H1 (cell line): Measurements from ENCODE around the gene NEMF. TPM values are rescaled to one million over a fixed set of nuclear protein-coding genes. Genes with fewer than 3 reads are reported as not detected.

ENCODE experiments used
- CTCF ChIA-PET: fragments of 300-600 bp; sonication (Branson Sonifier 250); formaldehyde crosslinking; loops from one replicate; lab custom pipeline; 2021; ENCODE audit not compliant: partially characterized antibody; lab: Charles Lee
- POLR2A ChIA-PET: fragments of 300-600 bp; sonication (Branson Sonifier 250); formaldehyde crosslinking; loops from one replicate; lab custom pipeline; 2021; ENCODE audit warnings: inconsistent platforms; ENCODE audit not compliant: partially characterized antibody; lab: Charles Lee
- DNase-seq, 2 experiments: peaks; one replicate each; pipeline versions ENCODE4 v3.0.0 to v3.0.0-alpha.2; 2010 to 2022; ENCODE audit warnings: low spot score in 2 of 2, low read depth in 1 of 2, mixed read lengths in 1 of 2
- FAIRE-seq: peaks from 2 replicates; lab custom pipeline; 2011; peaks lifted over from hg19 to GRCh38; lab: Jason Lieb, UNC
- H2AFZ ChIP-seq: 2 replicates; pipeline ENCODE4 v1.8.1; 2012; ENCODE audit warnings: low read length, inconsistent platforms
- H2AK5ac ChIP-seq: 2 replicates; pipeline ENCODE4 v1.6.1; 2013; ENCODE audit warnings: low read depth, low read length
- H2BK120ac ChIP-seq: replicated peaks from 2 replicates; pipeline ENCODE3; 2013; ENCODE audit warnings: low read depth, low read length, inconsistent platforms
- H2BK12ac ChIP-seq: 2 replicates; pipeline ENCODE4 v1.6.1; 2013; ENCODE audit warnings: low read depth, low read length
- H2BK15ac ChIP-seq: 2 replicates; pipeline ENCODE4 v1.6.1; 2013; ENCODE audit warnings: low read length
- H2BK20ac ChIP-seq: 2 replicates; pipeline ENCODE4 v1.6.1; 2013; ENCODE audit warnings: low read length
- H2BK5ac ChIP-seq: 2 replicates; pipeline ENCODE4 v1.6.1; 2013; ENCODE audit warnings: low read depth, low read length
- H3K14ac ChIP-seq: 2 replicates; pipeline ENCODE4 v1.6.1; 2013; ENCODE audit warnings: inconsistent platforms; ENCODE audit not compliant: insufficient read length
- H3K18ac ChIP-seq: 2 replicates; pipeline ENCODE4 v1.6.1; 2013; ENCODE audit warnings: low read length; ENCODE audit errors: extremely low read depth
- H3K23ac ChIP-seq: 2 replicates; pipeline ENCODE4 v1.6.1; 2013; ENCODE audit warnings: inconsistent platforms; ENCODE audit not compliant: insufficient read length
- H3K23me2 ChIP-seq: 2 replicates; pipeline ENCODE4 v1.6.1; 2013; ENCODE audit warnings: low read depth, low read length
- H3K27ac ChIP-seq: 2 replicates; pipeline ENCODE4 v1.6.1; 2011; ENCODE audit warnings: low read depth, low read length, inconsistent platforms
- H3K27me3 ChIP-seq, 4 experiments: replicated peaks in 1 of 4; 1 replicate in 1 of 4; 2 replicates in 3 of 4; pipeline versions ENCODE4 v1.6.1 to v1.8.1; 2011 to 2013; ENCODE audit warnings: low read length in 3 of 4, mild to moderate bottlenecking in 3 of 4, inconsistent platforms in 2 of 4, mixed read lengths in 2 of 4, moderate library complexity in 1 of 4; ENCODE audit not compliant: control insufficient read depth in 3 of 4, insufficient read depth in 3 of 4; ENCODE audit errors: extremely low read depth in 1 of 4
- H3K36me3 ChIP-seq, 4 experiments: 2 replicates each; pipeline versions ENCODE4 v1.6.1 to v1.8.1; 2011 to 2013; ENCODE audit warnings: mild to moderate bottlenecking in 4 of 4, low read length in 3 of 4, moderate library complexity in 2 of 4, control low read depth in 1 of 4, inconsistent platforms in 1 of 4; ENCODE audit not compliant: insufficient read depth in 4 of 4, control insufficient read depth in 2 of 4
- H3K4ac ChIP-seq: replicated peaks from 2 replicates; pipeline ENCODE3; 2013; ENCODE audit warnings: low read length, low read depth, mixed read lengths, inconsistent platforms; ENCODE audit not compliant: insufficient read length
- H3K4me1 ChIP-seq, 4 experiments: replicated peaks in 1 of 4; 1 replicate in 1 of 4; 2 replicates in 3 of 4; pipeline versions ENCODE4 v1.6.1 to v1.8.1; 2011 to 2013; ENCODE audit warnings: low read length in 3 of 4, inconsistent platforms in 2 of 4, mixed read lengths in 1 of 4; ENCODE audit not compliant: insufficient read depth in 4 of 4, control insufficient read depth in 3 of 4
- H3K4me2 ChIP-seq, 2 experiments: 2 replicates each; pipeline versions ENCODE4 v1.6.1 to v1.8.1; 2011 to 2013; ENCODE audit warnings: low read depth in 2 of 2, low read length in 2 of 2, control low read depth in 1 of 2, inconsistent platforms in 1 of 2, mild to moderate bottlenecking in 1 of 2; ENCODE audit not compliant: insufficient read depth in 1 of 2
- H3K4me3 ChIP-seq, 4 experiments: fragments of 200-600, 300-600 bp in 1 of 4; sonication (generic), shearing (Covaris generic), sonication (Bioruptor Twin) in 1 of 4; 2 replicates each; pipeline versions ENCODE4 v1.5.1 to v1.8.1; 2011 to 2016; ENCODE audit warnings: low read length in 4 of 4, low read depth in 3 of 4, control low read depth in 2 of 4, inconsistent platforms in 2 of 4, mild to moderate bottlenecking in 2 of 4, mixed read lengths in 1 of 4, moderate library complexity in 1 of 4; ENCODE audit not compliant: insufficient read depth in 2 of 4; ENCODE audit errors: extremely low read depth in 1 of 4
- H3K56ac ChIP-seq: replicated peaks from 2 replicates; pipeline ENCODE3; 2013; ENCODE audit warnings: low read depth, mild to moderate bottlenecking, mixed read lengths, low read length, inconsistent platforms; ENCODE audit not compliant: insufficient read length
- H3K79me1 ChIP-seq: 2 replicates; pipeline ENCODE4 v1.6.1; 2013; ENCODE audit warnings: low read depth, low read length, control low read depth
- H3K79me2 ChIP-seq, 2 experiments: 2 replicates each; pipeline versions ENCODE4 v1.6.1 to v1.8.1; 2012 to 2013; ENCODE audit warnings: low read length in 2 of 2, mild to moderate bottlenecking in 2 of 2, inconsistent platforms in 1 of 2; ENCODE audit not compliant: insufficient read depth in 2 of 2, control insufficient read depth in 1 of 2
- H3K9ac ChIP-seq, 4 experiments: replicated peaks in 1 of 4; 1 replicate in 1 of 4; 2 replicates in 3 of 4; pipeline versions ENCODE4 v1.6.1 to v1.8.1; 2011 to 2013; ENCODE audit warnings: low read depth in 3 of 4, low read length in 3 of 4, control low read depth in 2 of 4, mild to moderate bottlenecking in 2 of 4, moderate library complexity in 2 of 4, inconsistent platforms in 1 of 4; ENCODE audit errors: extremely low read depth in 1 of 4
- H3K9me3 ChIP-seq, 2 experiments: 2 replicates each; pipeline versions ENCODE4 v1.6.1 to v1.8.1; 2012 to 2013; ENCODE audit warnings: mild to moderate bottlenecking in 2 of 2, moderate library complexity in 2 of 2, control low read depth in 1 of 2, inconsistent platforms in 1 of 2, low read depth in 1 of 2, low read length in 1 of 2, mixed read lengths in 1 of 2; ENCODE audit not compliant: insufficient read depth in 2 of 2
- H4K20me1 ChIP-seq, 2 experiments: replicated peaks in 1 of 2; 2 replicates each; pipeline versions ENCODE3 to v1.8.1; 2011 to 2013; ENCODE audit warnings: inconsistent platforms in 2 of 2, low read length in 2 of 2, mild to moderate bottlenecking in 1 of 2; ENCODE audit not compliant: insufficient read depth in 2 of 2, control insufficient read depth in 1 of 2
- H4K5ac ChIP-seq: 2 replicates; pipeline ENCODE4 v1.6.1; 2013; ENCODE audit warnings: low read length, low read depth, mixed read lengths, inconsistent platforms; ENCODE audit not compliant: insufficient read length
- H4K8ac ChIP-seq: 2 replicates; pipeline ENCODE4 v1.8.0; 2013; ENCODE audit warnings: mild to moderate bottlenecking, moderate library complexity, low read length, inconsistent platforms; ENCODE audit not compliant: insufficient read depth; ENCODE audit errors: extremely low read depth
- H4K91ac ChIP-seq: replicated peaks from 2 replicates; pipeline ENCODE3; 2013; ENCODE audit warnings: low read length, mixed read lengths, inconsistent platforms; ENCODE audit not compliant: insufficient read length
- SIN3A ChIP-seq, 2 experiments: IDR thresholded peaks in 1 of 2; conservative IDR thresholded peaks in 1 of 2; 2 replicates each; pipeline ENCODE4 v1.6.1; 2011 to 2012; ENCODE audit warnings: low read length in 2 of 2, improper control_type of control experiment in 1 of 2, low read depth in 1 of 2, mild to moderate bottlenecking in 1 of 2
- TCF12 ChIP-seq: IDR thresholded peaks from 2 replicates; pipeline ENCODE4 v1.6.1; 2011; ENCODE audit warnings: low read depth, mild to moderate bottlenecking, low read length
- WGBS, 2 experiments: shearing (Covaris generic) in 1 of 2; methylation state at CpG; one replicate each; pipeline versions ENCODE4 v1.1.6 to v1.1.7; 2013 to 2015; ENCODE audit warnings: low lambda C conversion rate in 2 of 2, mixed read lengths in 2 of 2, inconsistent platforms in 1 of 2, low coverage in 1 of 2, missing lambda C conversion rate in 1 of 2; ENCODE audit not compliant: insufficient replicate concordance in 2 of 2, insufficient coverage in 1 of 2, insufficient read length in 1 of 2; ENCODE audit errors: extremely low coverage in 1 of 2, missing lambda C conversion rate in 1 of 2; 5-methylcytosine and 5-hydroxymethylcytosine counted together
- polyA plus RNA-seq, 7 experiments: library from polyadenylated mRNA; depleted of rRNA in 3 of 7; stranded (reverse) in 5 of 7; unstranded in 2 of 7; fragments of >200 nt in 5 of 7; fragments of 200-250 nt in 2 of 7; gene quantifications; 1 replicate in 5 of 7; 2 replicates in 1 of 7; 4 replicates in 1 of 7; pipeline versions ENCODE4 v1.2.1 to v1.2.3, GENCODE V29; 2011 to 2013; ENCODE audit warnings: missing spikeins in 2 of 7, mixed read lengths in 2 of 7
- total RNA-seq: library from RNA; stranded (reverse); fragmentation: NEBNext Ultra II Directional; extraction: Animal tissue kit (Norgen Biotek cat#: 25700); gene quantifications from 2 replicates; pipeline ENCODE4 v1.2.1, GENCODE V29; 2021
- TF ChIP-seq, protein P1 (sequence below): IDR thresholded peaks from 2 replicates; pipeline ENCODE4 v1.6.1; 2011; ENCODE audit warnings: low read depth, mild to moderate bottlenecking, low read length; ENCODE audit not compliant: insufficient read depth
- TF ChIP-seq, protein P2 (sequence below): IDR thresholded peaks from 2 replicates; pipeline ENCODE4 v1.6.1; 2011; ENCODE audit warnings: low read length, improper control_type of control experiment

The NEMF gene
- total and polyA plus RNA-seq, 2 of the 8 experiments (the other 6 are each of a cell fraction or from before 2014, with no cell fraction given) = 8.3 to 45.5 TPM

DNA sequence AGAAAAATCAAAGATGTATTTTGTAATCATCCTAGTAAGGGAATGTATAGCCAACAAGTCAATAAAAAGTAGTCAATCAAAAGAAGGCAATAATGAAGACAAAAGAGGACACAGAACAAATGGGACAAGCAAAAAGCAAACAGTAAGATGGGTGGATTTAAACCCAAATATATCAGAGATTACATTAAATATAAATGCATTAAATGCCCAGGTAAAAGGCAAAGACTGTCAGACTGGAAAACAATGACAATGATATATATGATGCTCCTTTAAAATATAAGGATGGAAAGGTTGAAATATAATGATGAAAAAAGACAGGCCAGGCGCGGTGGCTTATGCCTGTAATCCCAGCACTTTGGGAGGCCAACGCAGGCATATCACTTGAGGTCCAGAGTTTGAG, 35.7 kb downstream of the NEMF start:
- H3K79me2 ChIP-seq = no peaks in the 10 kb centered on the region
- no peak overlapping the region for H2BK12ac ChIP-seq
- no peak overlapping the region for H2AFZ ChIP-seq
- H3K4me1 ChIP-seq = no peaks in the 10 kb centered on the region
- H3K4me3 ChIP-seq = no peak overlapping the region
- WGBS, 2 experiments = 85% methylated on average over 3 of the region's 3 CpGs; no CpG with 5 or more reads in 1 of the 2 experiments
- no peaks in the 10 kb centered on the region for H4K20me1 ChIP-seq
- H2BK15ac ChIP-seq = no peak overlapping the region
- H3K4ac ChIP-seq = no peak overlapping the region
- H3K23ac ChIP-seq = no peak overlapping the region
- no peak overlapping the region for H2AK5ac ChIP-seq
- no peak overlapping the region for H3K56ac ChIP-seq
- no peak for FAIRE-seq
- H4K91ac ChIP-seq = no peak overlapping the region
- no peak overlapping the region for H3K27ac ChIP-seq
- no peak overlapping the region for H3K18ac ChIP-seq
- H3K14ac ChIP-seq = no peak overlapping the region
- H2BK20ac ChIP-seq = no peak overlapping the region
- TF ChIP-seq TCF12 = no peak
- TF ChIP-seq, protein P1, sequence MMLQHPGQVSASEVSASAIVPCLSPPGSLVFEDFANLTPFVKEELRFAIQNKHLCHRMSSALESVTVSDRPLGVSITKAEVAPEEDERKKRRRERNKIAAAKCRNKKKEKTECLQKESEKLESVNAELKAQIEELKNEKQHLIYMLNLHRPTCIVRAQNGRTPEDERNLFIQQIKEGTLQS = no peak
- TF ChIP-seq, protein P2, sequence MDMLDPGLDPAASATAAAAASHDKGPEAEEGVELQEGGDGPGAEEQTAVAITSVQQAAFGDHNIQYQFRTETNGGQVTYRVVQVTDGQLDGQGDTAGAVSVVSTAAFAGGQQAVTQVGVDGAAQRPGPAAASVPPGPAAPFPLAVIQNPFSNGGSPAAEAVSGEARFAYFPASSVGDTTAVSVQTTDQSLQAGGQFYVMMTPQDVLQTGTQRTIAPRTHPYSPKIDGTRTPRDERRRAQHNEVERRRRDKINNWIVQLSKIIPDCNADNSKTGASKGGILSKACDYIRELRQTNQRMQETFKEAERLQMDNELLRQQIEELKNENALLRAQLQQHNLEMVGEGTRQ = no peak
- TF ChIP-seq SIN3A (conservative IDR thresholded peaks at IDR 0.05 in 1 of 2, IDR thresholded peaks at IDR 0.05 in 1 of 2; ENCODE audit: low read depth in 1 of 2, low read length in 2 of 2) = no peak
- no peak for DNase-seq
- H3K4me2 ChIP-seq = no peak overlapping the region
- H4K5ac ChIP-seq = no peak overlapping the region
- CTCF ChIA-PET = interaction anchor here (2.1 kb wide), 1 partner anchor 37 kb away, joined by 5 read pairs; the partner anchor contains the start of gene NEMF
- no peaks in the 10 kb centered on the region for H3K27me3 ChIP-seq
- POLR2A ChIA-PET = interaction anchor here (1.0 kb wide), 1 partner anchor 11 kb away, joined by 3 read pairs; no protein-coding TSS in a partner anchor
- H2BK5ac ChIP-seq = no peak overlapping the region
- peaks cover 12 to 57% (median 38%) of the 10 kb centered on the region in 4 experiments for H3K36me3 ChIP-seq
- no peaks in the 10 kb centered on the region for H3K23me2 ChIP-seq
- no peak overlapping the region for H2BK120ac ChIP-seq
- no peak overlapping the region for H4K8ac ChIP-seq
- H3K79me1 ChIP-seq = no peaks in the 10 kb centered on the region
- no peak overlapping the region for H3K9ac ChIP-seq
- no peaks in the 10 kb centered on the region for H3K9me3 ChIP-seq
